Keratinocyte (primary cell): ENCODE results near the gene COPS8.

Experiments
- CTCF ChIP-seq, 3 experiments: IDR thresholded peaks in 1 of 3; conservative IDR thresholded peaks in 1 of 3; optimal IDR thresholded peaks in 1 of 3; 2 replicates in 2 of 3; 3 replicates in 1 of 3; pipeline versions ENCODE3 to v1.5.1; 2011; ENCODE audit warnings: low read length in 3 of 3, mild to moderate bottlenecking in 3 of 3, moderate library complexity in 2 of 3, control low read depth in 1 of 3, inconsistent platforms in 1 of 3; ENCODE audit not compliant: insufficient read depth in 2 of 3; ENCODE audit errors: extremely low read depth in 1 of 3
- EZH2 ChIP-seq: IDR thresholded peaks from one replicate; pipeline ENCODE4 v1.6.1; 2012; ENCODE audit warnings: inconsistent platforms, mild to moderate bottlenecking, low read length, moderate library complexity

- TF ChIP-seq EZH2 (no peak), CTCF (optimal IDR thresholded peaks at IDR 0.05 in 1 of 3, IDR thresholded peaks at IDR 0.05 in 1 of 3, conservative IDR thresholded peaks at IDR 0.05 in 1 of 3; ENCODE audit: extremely low read depth in 1 of 3, insufficient read depth in 2 of 3, low read length in 3 of 3) (no peak)
Observed at GRCh38 chr2:237109421-237109934, 23.8 kb downstream of the COPS8 start.
